H9 (cell line): ENCODE data around the gene KIAA0930. TPM values are rescaled to one million over a fixed set of nuclear protein-coding genes. Genes with fewer than 3 reads are reported as not detected.

ENCODE experiments used
- DNase-seq: peaks from one replicate; pipeline ENCODE4 v3.0.0-alpha.2; 2017
- H2AFZ ChIP-seq: one replicate; pipeline ENCODE4 v1.6.1; 2013; ENCODE audit warnings: mild to moderate bottlenecking, low read length, control low read depth, moderate library complexity
- H2AK5ac ChIP-seq: 2 replicates; pipeline ENCODE4 v1.6.1; 2013; ENCODE audit warnings: low read length, control low read depth, mixed read lengths; ENCODE audit not compliant: insufficient read length
- H2BK120ac ChIP-seq: one replicate; pipeline ENCODE4 v1.6.1; 2013; ENCODE audit warnings: low read depth, mild to moderate bottlenecking, low read length, control low read depth, inconsistent platforms; ENCODE audit not compliant: poor library complexity, severe bottlenecking
- H2BK12ac ChIP-seq: 2 replicates; pipeline ENCODE4 v1.6.1; 2013; ENCODE audit warnings: low read length, control low read depth, mixed read lengths, low read depth; ENCODE audit not compliant: insufficient read length
- H2BK15ac ChIP-seq: 2 replicates; pipeline ENCODE4 v1.6.1; 2013; ENCODE audit warnings: low read depth, low read length, control low read depth
- H2BK20ac ChIP-seq: one replicate; pipeline ENCODE4 v1.6.1; 2013; ENCODE audit warnings: low read depth, mild to moderate bottlenecking, low read length, control low read depth, inconsistent platforms; ENCODE audit not compliant: poor library complexity, severe bottlenecking
- H2BK5ac ChIP-seq: 2 replicates; pipeline ENCODE4 v1.6.1; 2013; ENCODE audit warnings: low read length, control low read depth, mixed read lengths; ENCODE audit not compliant: insufficient read length
- H3K14ac ChIP-seq: 2 replicates; pipeline ENCODE4 v1.6.1; 2013; ENCODE audit warnings: low read length, control low read depth; ENCODE audit not compliant: insufficient read depth
- H3K18ac ChIP-seq: 2 replicates; pipeline ENCODE4 v1.6.1; 2013; ENCODE audit warnings: low read depth, mild to moderate bottlenecking, mixed read lengths, low read length, control low read depth; ENCODE audit not compliant: insufficient read length
- H3K23ac ChIP-seq: 2 replicates; pipeline ENCODE4 v1.6.1; 2013; ENCODE audit warnings: low read length, control low read depth, mixed read lengths, low read depth; ENCODE audit not compliant: insufficient read length
- H3K23me2 ChIP-seq: 2 replicates; pipeline ENCODE4 v1.6.1; 2013; ENCODE audit warnings: low read depth, mild to moderate bottlenecking, mixed read lengths, low read length, control low read depth; ENCODE audit not compliant: insufficient read length, poor library complexity, severe bottlenecking
- H3K27ac ChIP-seq: 2 replicates; pipeline ENCODE4 v1.5.1; 2013; ENCODE audit warnings: low read length, control low read depth, mixed read lengths, low read depth; ENCODE audit not compliant: insufficient read length
- H3K27me3 ChIP-seq: 2 replicates; pipeline ENCODE4 v1.6.1; 2013; ENCODE audit warnings: low read length, control low read depth, inconsistent platforms; ENCODE audit not compliant: insufficient read depth
- H3K4ac ChIP-seq: 2 replicates; pipeline ENCODE4 v1.6.1; 2013; ENCODE audit warnings: low read depth, mild to moderate bottlenecking, control low read depth, inconsistent platforms, low read length, moderate library complexity
- H3K4me1 ChIP-seq: 2 replicates; pipeline ENCODE4 v1.6.1; 2013; ENCODE audit warnings: low read length, control low read depth, inconsistent platforms; ENCODE audit not compliant: insufficient read depth
- H3K4me2 ChIP-seq: 2 replicates; pipeline ENCODE4 v1.6.1; 2013; ENCODE audit warnings: low read length, control low read depth, mixed read lengths; ENCODE audit not compliant: insufficient read length, insufficient read depth
- H3K56ac ChIP-seq: 2 replicates; pipeline ENCODE4 v1.6.1; 2013; ENCODE audit warnings: low read depth, mild to moderate bottlenecking, mixed read lengths, low read length, control low read depth; ENCODE audit not compliant: insufficient read length
- H3K79me1 ChIP-seq: 2 replicates; pipeline ENCODE4 v1.6.1; 2013; ENCODE audit warnings: low read depth, mild to moderate bottlenecking, moderate library complexity, low read length, control low read depth, inconsistent platforms; ENCODE audit not compliant: insufficient read depth, poor library complexity, severe bottlenecking
- H3K79me2 ChIP-seq: 2 replicates; pipeline ENCODE4 v1.6.1; 2013; ENCODE audit warnings: low read length, control low read depth, inconsistent platforms; ENCODE audit not compliant: insufficient read depth
- H3K9ac ChIP-seq: 2 replicates; pipeline ENCODE4 v1.6.1; 2013; ENCODE audit warnings: low read length, control low read depth, mixed read lengths; ENCODE audit not compliant: insufficient read length; ENCODE audit errors: extremely low read depth
- H3K9me3 ChIP-seq: one replicate; pipeline ENCODE4 v1.6.1; 2013; ENCODE audit warnings: low read depth, low read length, inconsistent platforms; ENCODE audit not compliant: control insufficient read depth
- H3T11ph ChIP-seq: one replicate; pipeline ENCODE4 v1.6.1; 2013; ENCODE audit warnings: mild to moderate bottlenecking, low read length, control low read depth, inconsistent platforms
- H4K20me1 ChIP-seq: one replicate; pipeline ENCODE4 v1.6.1; 2013; ENCODE audit not compliant: control insufficient read depth, insufficient read length, insufficient read depth
- H4K5ac ChIP-seq: 2 replicates; pipeline ENCODE4 v1.6.1; 2013; ENCODE audit warnings: low read depth, mild to moderate bottlenecking, mixed read lengths, low read length, control low read depth; ENCODE audit not compliant: insufficient read length
- H4K8ac ChIP-seq: replicated peaks from 2 replicates; pipeline ENCODE4 v1.6.1; 2013; ENCODE audit warnings: low read length, control low read depth, mixed read lengths, low read depth; ENCODE audit not compliant: insufficient read length
- H4K91ac ChIP-seq: 2 replicates; pipeline ENCODE4 v1.6.1; 2013; ENCODE audit warnings: low read depth, mild to moderate bottlenecking, moderate library complexity, mixed read lengths, low read length, control low read depth; ENCODE audit not compliant: insufficient read length
- H3K27ac Mint-ChIP-seq, 3 experiments: 2 replicates in 2 of 3; 3 replicates in 1 of 3; pipeline ENCODE4 v1.8.0; 2020 to 2021; ENCODE audit warnings: mixed read lengths in 3 of 3, mild to moderate bottlenecking in 1 of 3, moderate library complexity in 1 of 3
- H3K27me3 Mint-ChIP-seq: 2 replicates; pipeline ENCODE4 v1.8.0; 2021; ENCODE audit warnings: low read depth, mild to moderate bottlenecking, moderate library complexity, mixed read lengths
- H3K36me3 Mint-ChIP-seq, 3 experiments: 2 replicates in 2 of 3; 3 replicates in 1 of 3; pipeline ENCODE4 v1.8.0; 2020 to 2021; ENCODE audit warnings: low read depth in 3 of 3, mixed read lengths in 3 of 3; ENCODE audit not compliant: insufficient read depth in 1 of 3
- H3K4me1 Mint-ChIP-seq, 2 experiments: 2 replicates each; pipeline ENCODE4 v1.8.0; 2020; ENCODE audit warnings: mixed read lengths in 2 of 2
- H3K4me3 Mint-ChIP-seq, 2 experiments: 2 replicates in 1 of 2; 3 replicates in 1 of 2; pipeline ENCODE4 v1.8.0; 2020 to 2021; ENCODE audit warnings: mild to moderate bottlenecking in 2 of 2, mixed read lengths in 2 of 2, moderate library complexity in 1 of 2
- H3K9me3 Mint-ChIP-seq, 2 experiments: 2 replicates in 1 of 2; 3 replicates in 1 of 2; pipeline ENCODE4 v1.8.0; 2020; ENCODE audit warnings: mild to moderate bottlenecking in 2 of 2, mixed read lengths in 2 of 2, moderate library complexity in 1 of 2
- CTCF ChIP-seq: fragments of 200-600 bp; sonication (generic); conservative IDR thresholded peaks from 3 replicates; pipeline ENCODE4 v1.8.0; 2021; ENCODE audit warnings: antibody characterized with exemption, mild to moderate bottlenecking
- WGBS: extraction: QIAGEN DNeasy Blood & Tissue Kit; methylation state at CpG from one replicate; pipeline ENCODE4 v1.1.7; 2013; ENCODE audit warnings: missing lambda C conversion rate, low lambda C conversion rate, mixed read lengths; ENCODE audit not compliant: insufficient read length; ENCODE audit errors: extremely low coverage; 5-methylcytosine and 5-hydroxymethylcytosine counted together
- total RNA-seq: library from RNA; stranded (reverse); gene quantifications from 2 replicates; pipeline ENCODE4 v1.2.1, GENCODE V29; 2021

Gene KIAA0930
- total RNA-seq, 1 experiment from 2014 or later, result 46.2 TPM

- no peaks in the 10 kb centered on the region for H3K9me3 Mint-ChIP-seq
- no peak overlapping the region for H2BK15ac ChIP-seq
- no peak overlapping the region for H3K27ac ChIP-seq
- H3K79me1 ChIP-seq, result no peaks in the 10 kb centered on the region
- H4K8ac ChIP-seq, result no peak overlapping the region
- H3K23me2 ChIP-seq, result no peaks in the 10 kb centered on the region
- no peak overlapping the region for H2AK5ac ChIP-seq
- H2BK5ac ChIP-seq, result no peak overlapping the region
- no peak overlapping the region for H2BK120ac ChIP-seq
- no peak overlapping the region for H2BK20ac ChIP-seq
- H3K27ac Mint-ChIP-seq, result no peak overlapping the region
- no peaks in the 10 kb centered on the region for H3K27me3 ChIP-seq
- H2BK12ac ChIP-seq, result no peak overlapping the region
- no peak overlapping the region for H3K18ac ChIP-seq
- H3K4me3 Mint-ChIP-seq, result no peak overlapping the region
- H4K5ac ChIP-seq, result no peak overlapping the region
- H3K4me1 Mint-ChIP-seq, result peaks cover 15 to 44% of the 10 kb centered on the region in 2 experiments
- peaks cover 3 to 22% (median 11%) of the 10 kb centered on the region in 3 experiments for H3K36me3 Mint-ChIP-seq
- peak; percentile 92 for TF ChIP-seq CTCF
- no peak overlapping the region for H3K23ac ChIP-seq
- no peaks in the 10 kb centered on the region for H3K79me2 ChIP-seq
- DNase-seq, result peak; percentile 66
- no peak overlapping the region for H3T11ph ChIP-seq
- H3K9me3 ChIP-seq, result no peaks in the 10 kb centered on the region
- no peak overlapping the region for H4K91ac ChIP-seq
- H3K9ac ChIP-seq, result no peak overlapping the region
- no CpG with 5 or more reads among the region's 29 CpGs for WGBS
- H3K4me2 ChIP-seq, result no peak overlapping the region
- no peak overlapping the region for H3K14ac ChIP-seq
- H3K56ac ChIP-seq, result no peak overlapping the region
- H3K27me3 Mint-ChIP-seq, result no peaks in the 10 kb centered on the region; the same call in none of the 2 replicates
- H3K4ac ChIP-seq, result no peak overlapping the region
- H3K4me1 ChIP-seq, result 0 out of 2 replicates have a peak, but pooled peaks cover 2% of the 10 kb centered on the region
- no peak overlapping the region for H2AFZ ChIP-seq
- H4K20me1 ChIP-seq, result peaks cover 2% of the 10 kb centered on the region
These were observed 31.5 kb downstream of the KIAA0930 start for GRCh38 chr22:45208993-45209838.
